HG02571 (cell line): ENCODE results near the gene PDE7B.

Source experiments
- ATAC-seq: cut with Tn5 transposase; IDR thresholded peaks from one replicate; pipeline ENCODE4 v1.9.1; 2021; ENCODE audit warnings: mild to moderate bottlenecking, moderate library complexity; ENCODE audit not compliant: unreplicated experiment

PDE7B gene

DNA sequence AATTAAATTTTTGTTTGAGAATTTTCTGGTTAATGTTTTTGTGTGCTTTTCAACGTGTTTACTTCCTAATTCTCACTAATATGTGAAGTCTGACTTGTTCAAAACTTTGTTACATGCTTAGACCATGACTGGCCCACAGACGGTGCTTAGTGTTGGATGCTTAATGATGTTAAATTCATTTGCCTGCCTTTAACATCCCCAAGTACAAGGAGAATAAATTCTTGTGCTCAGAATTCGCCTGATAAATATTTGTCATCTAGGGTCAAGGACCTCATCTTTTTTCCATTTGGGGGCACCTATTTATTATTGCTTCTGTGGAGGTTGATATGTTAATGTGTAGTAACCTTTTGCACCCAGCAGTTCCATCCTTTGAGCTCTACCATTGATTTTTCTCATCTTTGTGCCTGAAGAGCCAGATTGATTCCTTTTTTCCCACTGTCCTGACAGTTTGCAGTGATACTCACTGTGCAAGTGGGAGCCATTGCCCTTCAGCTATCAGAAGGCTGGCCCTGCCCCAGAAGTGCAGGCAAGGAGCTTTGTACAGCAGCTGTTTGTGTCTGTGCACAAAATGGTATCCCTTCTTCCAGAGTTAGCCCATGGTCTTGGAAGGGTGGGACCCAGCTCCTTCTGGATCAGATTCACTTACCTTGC, 170.8 kb downstream of the PDE7B start:
- no peak for ATAC-seq

DNA sequence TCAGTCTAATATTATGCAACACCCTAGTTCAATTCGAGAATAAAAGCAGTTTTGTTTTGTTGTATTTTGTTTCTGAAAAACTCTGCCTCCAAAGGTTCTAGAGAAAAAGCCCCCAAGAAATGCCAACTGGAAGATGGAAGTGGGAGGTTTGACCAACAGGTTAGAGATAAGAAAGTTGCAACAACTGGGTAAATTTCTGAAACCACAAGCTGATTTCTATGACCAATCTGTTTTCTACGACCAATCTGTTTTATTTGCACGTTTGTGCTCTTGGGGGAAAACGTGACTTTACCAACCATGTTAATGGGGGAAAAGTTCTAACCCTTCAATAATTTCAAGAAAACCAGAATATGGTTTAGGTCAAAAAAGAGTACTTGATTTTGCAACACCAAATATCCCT, 173.2 kb downstream of the PDE7B start:
- ATAC-seq, result no peak

DNA sequence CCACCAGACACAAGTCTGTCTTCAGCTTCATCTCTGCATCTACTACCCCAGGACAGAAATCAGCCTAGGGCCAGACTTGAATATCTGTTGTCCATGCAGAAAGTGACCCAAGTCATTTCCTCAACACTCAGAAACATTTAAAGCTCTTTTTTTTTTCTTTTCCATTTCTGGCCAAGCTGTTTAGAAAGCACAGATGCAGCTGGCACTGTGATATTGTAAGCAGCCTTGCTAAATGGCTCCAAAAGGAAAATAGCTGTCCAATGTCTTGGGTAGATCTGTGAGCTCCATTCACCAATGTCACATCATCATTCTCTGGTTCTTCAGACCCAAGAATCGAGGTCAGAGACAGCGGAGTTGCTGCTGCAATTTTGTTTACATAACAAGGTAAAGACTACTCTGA, 174.2 kb downstream of the PDE7B start:
- ATAC-seq, result no peak

DNA sequence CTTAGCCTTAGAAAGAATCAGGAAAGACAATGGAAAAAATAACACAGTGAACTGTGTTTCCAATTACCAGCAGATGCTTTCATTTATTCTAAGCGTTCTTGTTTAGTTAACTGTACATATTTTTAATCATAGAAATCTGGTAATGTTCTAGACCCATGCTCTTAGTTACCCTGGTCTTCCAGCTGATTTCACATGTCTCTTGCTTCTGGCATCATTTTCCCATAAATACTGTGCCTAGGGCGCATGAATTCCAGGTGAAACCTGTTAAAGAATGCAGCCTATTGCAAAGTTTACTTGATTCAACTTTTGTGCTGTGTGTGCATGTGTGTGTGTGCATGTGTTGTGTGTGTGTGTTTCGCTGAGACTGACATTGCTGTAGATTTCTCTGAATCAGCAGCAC, 178.6 kb downstream of the PDE7B start:
- ATAC-seq, result no peak

DNA sequence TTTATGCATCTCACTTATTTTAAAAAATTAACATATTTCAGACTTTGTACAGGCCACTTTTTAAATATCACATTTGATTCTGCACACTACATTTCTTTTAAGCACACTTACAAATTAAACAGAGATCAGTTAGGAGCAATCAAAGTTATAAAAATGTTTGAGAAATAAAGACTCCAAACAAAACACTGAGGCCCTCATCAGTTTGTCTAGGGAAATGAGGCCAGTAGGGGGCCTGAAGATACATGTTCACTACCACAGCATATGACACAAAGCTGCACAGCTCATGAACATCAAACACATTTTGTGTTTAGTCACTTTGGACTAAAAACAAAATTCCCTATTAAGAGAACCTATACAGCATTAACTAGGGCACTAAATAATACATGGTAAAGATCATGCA, 180.5 kb downstream of the PDE7B start:
- no peak for ATAC-seq

DNA sequence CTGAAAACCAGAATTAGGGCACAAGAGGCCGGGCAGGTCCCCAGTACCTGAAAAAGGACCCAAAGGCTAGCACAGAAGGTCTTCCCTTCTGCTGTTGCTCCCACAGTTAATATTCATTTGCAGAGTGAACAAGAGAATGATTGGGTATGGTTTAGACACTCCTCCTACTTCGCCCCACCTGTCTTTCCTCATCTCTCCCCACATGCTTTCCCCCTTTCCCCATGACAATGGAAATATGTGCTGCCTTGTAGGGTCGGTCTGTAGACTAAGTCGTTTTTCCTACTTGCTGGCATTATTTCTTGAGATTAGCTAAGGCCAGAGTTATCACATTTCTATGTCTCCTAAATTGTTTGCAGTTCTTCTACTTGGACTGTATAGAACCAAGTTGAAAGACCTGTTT, 181.9 kb downstream of the PDE7B start:
- no peak for ATAC-seq

DNA sequence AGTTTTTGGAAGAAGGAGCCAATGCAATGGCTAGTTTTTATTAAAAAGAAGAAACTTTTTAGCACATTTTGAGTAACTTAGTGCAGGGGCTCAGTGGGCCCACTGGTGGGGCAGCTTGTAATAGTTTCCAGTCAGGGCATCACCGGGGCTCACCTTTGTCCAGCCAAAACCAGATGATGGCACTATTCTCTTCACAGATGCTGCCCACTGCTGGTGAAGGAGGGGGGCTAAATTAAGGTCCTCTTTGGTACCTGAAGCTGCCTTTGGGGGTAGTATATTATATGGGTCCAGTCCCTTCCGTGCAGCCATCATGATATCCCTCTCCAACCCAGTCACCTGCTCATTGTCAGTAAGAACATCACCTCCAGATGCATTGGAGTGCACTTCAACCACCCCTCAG, 182.9 kb downstream of the PDE7B start:
- no peak for ATAC-seq

DNA sequence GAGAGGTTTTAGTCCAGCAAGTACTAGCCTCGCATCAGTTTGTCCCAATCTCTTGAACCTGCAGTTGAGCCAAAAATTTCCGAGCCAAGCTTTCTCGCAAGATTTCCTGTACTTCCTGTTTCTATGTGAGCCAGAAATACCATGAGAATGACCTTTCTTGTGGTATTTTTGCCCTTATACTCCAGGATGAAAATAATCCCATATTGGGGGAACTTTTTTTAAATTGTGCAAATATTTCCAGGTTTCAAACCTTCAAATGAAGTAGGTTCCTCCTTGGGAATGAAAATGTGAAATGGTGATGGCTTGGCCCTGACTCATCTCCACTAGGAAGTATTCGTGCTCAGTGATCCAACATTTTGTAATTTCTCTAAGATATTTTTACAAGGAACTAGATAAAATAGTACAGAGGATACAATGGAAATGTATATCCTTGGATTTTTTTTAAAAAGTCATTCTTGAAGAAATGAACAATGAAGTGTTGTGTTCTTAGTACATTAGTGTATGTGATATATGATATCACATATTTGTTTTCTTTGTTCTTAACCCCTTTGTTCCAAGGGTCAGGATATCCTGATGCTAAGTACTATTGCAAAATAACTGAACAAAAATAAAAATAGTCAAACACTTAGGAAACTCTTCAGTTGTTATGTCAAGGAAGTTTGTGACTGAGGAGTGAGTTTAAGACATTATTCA, 184.0 kb downstream of the PDE7B start:
- ATAC-seq, result no peak

DNA sequence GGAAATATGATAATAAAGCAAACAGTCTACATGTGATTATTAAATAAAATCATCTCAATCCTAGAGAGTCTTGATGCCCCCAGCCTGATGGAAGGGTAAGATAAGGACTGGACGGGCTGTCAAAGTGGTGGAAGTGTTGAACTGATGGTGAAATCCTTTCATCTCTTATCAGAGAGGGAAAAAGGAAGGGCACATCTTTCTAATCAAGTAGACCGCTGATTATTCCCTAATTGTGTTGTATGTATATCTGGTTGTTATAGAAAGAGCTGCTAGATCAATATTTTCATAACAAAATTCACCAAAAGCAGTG, 184.5 kb downstream of the PDE7B start:
- ATAC-seq, result no peak

DNA sequence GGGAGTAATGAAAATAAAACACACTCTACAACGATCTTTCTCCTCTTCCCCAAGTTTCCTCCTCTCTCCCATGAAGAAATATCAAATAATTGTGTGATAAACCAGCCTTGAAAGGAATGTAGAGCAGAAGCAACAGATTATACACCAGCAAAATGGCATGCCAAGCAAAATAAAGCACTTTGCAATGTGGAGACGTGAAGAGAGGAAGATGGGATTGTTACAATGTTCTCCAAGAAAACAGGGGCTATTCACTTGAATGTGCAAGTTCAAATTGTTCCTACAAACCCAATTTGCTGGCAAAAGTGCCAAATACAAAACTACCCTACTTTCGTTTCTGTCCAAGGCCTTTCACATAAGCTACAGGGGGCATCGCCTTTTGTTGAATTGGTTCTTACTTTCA, 185.1 kb downstream of the PDE7B start:
- no peak for ATAC-seq

DNA sequence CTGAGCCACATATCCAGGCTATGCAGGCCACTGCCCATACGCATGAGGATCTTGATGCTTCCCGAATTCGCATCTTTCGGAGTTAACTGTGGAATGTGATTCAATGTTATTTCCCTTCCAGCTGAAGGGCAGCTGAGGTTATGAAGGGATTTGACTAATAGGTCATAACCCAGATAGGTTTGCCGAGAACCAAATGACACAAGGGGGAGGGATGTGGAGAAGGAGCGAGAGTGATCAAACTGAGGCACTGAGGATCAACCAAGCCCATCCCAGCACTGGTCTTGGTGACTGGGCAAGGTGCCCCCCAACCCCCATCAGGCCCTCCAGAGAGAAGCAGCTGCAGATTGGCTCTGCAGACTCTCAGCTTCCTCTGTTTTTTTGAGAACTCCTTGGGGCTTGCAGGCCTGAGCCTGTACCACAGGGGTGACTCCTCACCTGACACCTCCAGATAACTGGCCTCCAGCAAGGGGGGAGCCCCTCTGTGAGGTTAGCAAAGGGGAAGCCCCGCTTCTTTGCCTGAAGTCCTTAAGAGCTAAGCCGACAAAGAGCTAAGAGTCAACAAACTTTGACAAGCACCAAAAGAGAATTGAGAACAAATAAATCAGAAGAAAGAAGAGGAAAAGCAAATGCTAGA, 185.9 kb downstream of the PDE7B start:
- ATAC-seq, result no peak

DNA sequence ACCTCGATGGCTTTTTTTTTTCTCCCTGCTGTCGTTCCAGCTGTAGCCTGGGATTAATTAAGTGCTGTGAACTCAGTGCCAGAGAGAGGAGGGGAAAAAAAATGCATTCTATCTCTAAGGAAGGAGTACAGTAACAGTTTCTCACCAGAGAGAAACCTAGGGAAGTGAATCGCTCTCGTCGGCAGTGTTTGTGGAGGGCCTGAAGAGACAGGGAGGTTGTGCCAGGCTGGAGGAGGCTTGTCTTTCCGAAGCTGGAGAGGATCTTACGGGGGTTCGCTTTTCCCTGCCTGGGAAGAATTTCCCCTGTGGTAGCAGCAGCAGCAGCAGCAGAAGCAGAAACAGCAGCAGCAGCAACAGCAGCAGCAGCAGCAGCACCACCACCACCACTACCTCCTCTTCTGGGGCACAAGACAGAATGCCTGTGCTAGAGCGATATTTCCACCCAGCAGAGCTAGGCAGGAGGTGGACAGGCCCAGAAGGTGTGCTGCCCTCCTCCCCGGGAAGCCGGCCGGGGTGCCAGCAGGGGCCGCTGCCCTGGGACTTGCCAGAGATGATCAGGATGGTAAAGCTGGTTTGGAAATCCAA, 186.5 kb downstream of the PDE7B start:
- ATAC-seq, result no peak

DNA sequence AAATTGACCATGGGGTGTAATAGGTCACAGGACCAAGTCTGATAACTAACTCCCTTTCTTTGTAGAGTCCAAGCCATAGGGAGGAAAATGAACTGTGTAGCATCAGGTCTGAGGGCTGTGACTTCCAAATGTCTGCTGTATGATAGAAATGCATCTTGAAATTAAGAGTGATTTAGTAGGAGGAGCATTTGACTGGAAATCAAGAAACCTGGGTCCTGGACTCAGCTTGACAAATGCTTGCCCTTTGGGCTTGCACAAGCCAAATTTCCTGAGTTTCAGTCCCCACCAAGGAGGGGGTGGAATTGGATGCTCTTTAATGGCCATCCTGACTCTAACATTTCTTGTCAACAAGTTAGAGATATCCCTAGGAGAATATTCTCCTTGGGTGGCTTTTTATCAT, 187.0 kb downstream of the PDE7B start:
- no peak for ATAC-seq

DNA sequence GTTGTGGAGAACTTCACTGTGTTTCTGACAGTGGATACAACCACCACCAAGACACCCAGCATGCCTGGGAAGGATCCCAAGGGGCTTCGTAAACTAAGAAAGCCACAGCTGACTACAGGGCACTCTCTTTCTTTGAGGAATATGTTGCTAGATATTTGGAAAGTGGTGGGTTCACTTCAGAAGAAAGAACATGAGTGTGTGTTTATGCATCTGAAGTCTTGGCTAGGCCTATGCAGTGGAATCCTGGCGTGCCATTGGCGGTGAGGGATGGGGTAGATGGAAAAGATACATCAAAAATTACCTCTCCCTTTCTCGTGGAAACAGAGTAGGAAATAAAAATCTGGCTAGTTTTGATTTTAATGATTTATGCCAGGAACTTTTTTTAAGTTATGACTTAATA, 187.7 kb downstream of the PDE7B start:
- no peak for ATAC-seq

DNA sequence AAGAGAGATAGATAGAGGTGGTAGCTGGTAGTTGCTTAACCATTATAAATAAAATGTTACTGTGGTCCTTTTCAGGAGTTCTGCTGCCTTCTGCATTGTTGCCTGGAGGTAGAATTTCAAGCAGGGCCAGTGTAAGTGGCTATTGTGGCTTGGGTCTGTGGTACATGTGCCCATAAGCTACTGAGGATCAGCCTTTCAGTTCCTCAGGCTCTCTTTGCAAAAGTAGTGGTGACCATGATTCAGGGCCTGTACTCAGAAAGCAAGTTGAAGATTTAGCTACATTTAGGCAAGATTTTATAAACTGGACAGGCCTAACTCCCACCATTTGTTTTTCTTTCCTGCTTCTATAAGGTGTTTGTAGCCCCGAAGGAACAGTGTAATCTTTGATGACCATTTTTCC, 199.0 kb downstream of the PDE7B start:
- ATAC-seq, result no peak

DNA sequence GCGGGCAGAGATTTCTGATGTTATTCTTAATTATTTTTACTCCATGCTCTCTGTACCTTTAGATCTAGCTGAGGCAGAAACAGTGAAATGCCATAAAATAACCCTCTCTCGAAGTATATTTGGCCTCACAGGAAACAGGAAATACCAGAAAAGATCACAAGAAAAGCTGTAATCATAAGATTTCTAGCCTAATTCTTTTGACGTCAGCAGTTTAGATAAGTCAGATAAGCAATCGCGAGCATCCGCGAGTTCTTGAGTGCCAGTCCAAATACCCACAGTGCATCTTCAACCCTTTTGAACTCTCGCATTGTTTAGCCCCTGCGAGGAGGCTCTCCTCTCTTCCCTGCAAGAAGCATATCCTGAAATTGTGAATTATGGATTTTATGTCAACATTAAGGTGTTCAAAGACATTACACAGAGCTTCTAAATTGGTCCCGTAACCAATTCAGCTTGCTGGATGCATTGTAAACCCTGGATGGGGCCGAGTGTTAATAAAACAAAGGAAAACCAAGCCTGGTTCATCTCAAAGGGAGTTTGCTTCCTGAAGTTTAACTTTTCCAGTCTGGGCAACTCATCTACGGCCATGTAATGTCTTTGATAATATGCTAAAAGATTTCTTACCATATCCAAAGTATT, 199.8 kb downstream of the PDE7B start:
- ATAC-seq, result no peak

DNA sequence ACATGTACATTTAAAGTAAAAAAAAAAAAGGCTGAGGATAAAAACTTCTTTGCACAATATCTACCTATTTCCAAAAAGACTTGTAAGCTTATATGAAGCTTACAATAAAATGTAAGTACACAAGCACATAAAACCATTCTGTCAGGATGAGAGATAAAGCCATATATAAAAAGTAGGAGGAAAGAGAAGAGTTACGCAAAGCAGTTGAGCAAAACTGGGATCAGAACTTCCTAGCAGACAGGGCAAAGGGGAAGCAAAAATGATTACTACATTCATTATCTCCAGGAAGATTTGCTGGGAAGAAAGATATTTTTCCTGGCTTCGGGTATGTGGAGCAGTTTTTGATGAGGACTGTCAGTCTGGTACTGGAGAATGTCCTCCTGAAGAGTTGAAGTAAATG, 200.5 kb downstream of the PDE7B start:
- ATAC-seq, result no peak

DNA sequence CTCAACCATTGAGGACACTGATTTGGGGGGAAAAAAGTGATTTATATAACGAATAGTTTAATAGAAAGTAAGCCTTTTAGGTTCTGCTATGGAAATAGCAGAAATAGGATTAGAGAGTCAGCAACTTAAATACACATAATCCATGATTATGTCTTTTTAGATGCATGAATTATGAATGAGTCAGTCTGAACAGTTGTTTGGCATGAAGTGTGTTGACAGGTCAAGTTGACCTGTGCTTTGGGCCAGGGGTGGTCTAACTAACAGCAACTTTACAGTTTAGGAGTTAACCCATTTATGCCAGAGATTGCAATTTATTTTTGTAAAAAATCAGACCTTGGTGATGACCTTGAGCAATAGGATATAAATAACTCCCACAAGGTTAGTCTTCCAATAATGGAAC, 207.4 kb downstream of the PDE7B start:
- ATAC-seq, result no peak

DNA sequence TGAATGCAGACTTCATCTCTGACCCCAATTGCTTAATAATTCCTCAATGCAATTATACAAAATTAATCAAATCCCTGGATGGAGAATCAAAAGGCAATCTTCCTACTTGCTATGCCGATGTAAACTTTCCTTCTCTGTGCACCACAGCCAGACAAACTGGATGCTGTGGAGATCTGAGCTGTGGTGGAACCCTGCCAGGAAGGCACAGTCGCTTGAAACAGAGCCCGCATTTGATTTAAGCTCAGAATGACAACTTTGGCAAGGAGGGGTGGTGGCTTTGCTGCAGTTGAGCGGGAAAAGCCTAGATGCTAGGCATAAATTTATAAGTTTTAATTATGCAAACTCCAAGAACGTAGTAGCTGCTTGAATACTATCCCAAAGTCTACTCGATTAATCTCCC, 207.8 kb downstream of the PDE7B start:
- no peak for ATAC-seq

DNA sequence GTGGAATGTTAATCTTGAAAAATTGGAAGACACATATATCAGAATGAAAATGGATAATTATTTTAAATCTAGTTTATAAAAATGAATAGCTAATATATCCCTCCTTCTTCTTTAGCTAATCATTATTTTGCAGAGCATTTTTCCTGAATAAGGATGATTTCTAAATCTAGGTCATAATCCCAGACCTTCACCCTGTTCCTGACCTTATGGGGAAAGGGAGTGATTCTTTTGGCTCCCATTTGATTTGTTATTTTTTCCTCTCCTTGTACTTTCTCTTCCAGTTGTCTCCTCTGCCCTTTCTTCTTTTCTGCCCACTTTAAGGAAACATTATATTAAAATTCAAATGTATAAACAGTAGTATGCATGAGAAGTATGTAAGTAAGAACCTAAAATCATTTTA, 208.6 kb downstream of the PDE7B start:
- no peak for ATAC-seq

DNA sequence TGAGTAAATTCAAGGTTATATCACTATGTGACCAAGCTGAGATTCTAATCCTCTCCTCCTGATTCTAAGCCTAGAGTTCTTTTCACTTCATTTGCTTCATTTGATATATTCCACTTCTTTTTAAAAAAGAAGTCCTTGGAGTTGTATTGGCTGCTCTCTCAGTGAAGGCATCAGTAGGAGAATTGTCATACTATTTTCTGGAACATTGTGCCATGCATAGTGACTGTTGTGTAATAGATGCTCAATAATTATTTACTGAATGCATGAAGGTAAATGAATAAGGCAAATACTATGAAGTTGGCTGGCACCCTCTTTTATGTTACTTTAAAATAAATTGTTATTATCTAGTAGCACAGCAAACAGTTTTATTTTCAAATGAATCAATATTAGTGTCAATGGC, 209.3 kb downstream of the PDE7B start:
- no peak for ATAC-seq

DNA sequence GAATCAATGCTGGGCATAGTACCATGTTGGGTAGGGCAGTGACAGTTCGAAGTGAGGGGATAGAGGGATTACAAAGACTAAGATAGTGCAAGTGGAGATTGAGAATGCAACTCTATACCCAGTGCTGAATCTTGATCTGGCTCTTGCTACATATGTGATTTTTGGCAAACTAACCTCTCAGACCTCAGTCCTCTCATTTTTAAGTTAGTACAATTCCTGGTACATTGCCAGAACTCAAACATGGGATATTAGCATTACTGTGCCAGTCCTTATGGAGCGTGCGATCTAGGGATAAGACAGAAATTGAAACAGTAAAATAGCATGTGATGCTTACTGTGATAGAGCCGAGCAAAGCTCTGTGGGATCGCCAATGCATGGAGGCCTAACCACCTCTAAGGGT, 210.2 kb downstream of the PDE7B start:
- no peak for ATAC-seq
